Uterus (tissue), 2 donors: Measurements from ENCODE around the gene GPRIN2.

Experiments used
- POLR2A ChIP-seq, 2 donors: fragments of 450-650 bp; IDR thresholded peaks; one replicate each; pipeline ENCODE4 v1.6.1; 2016; ENCODE audit warnings: antibody characterized with exemption in 2 of 2, mild to moderate bottlenecking in 1 of 2, moderate library complexity in 1 of 2
- TF ChIP-seq, protein P1 (sequence below), 4 experiments: fragments of 200-600 bp in 2 of 4; fragments of 450-650 bp in 2 of 4; sonication (generic) in 2 of 4; IDR thresholded peaks; one replicate each; pipeline ENCODE4 v1.5.1; 2016 to 2019; ENCODE audit warnings: antibody characterized with exemption in 4 of 4, mild to moderate bottlenecking in 2 of 4, moderate library complexity in 1 of 4

- TF ChIP-seq, protein P1, sequence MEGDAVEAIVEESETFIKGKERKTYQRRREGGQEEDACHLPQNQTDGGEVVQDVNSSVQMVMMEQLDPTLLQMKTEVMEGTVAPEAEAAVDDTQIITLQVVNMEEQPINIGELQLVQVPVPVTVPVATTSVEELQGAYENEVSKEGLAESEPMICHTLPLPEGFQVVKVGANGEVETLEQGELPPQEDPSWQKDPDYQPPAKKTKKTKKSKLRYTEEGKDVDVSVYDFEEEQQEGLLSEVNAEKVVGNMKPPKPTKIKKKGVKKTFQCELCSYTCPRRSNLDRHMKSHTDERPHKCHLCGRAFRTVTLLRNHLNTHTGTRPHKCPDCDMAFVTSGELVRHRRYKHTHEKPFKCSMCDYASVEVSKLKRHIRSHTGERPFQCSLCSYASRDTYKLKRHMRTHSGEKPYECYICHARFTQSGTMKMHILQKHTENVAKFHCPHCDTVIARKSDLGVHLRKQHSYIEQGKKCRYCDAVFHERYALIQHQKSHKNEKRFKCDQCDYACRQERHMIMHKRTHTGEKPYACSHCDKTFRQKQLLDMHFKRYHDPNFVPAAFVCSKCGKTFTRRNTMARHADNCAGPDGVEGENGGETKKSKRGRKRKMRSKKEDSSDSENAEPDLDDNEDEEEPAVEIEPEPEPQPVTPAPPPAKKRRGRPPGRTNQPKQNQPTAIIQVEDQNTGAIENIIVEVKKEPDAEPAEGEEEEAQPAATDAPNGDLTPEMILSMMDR (IDR thresholded peaks at IDR 0.05): no peak
- TF ChIP-seq POLR2A (IDR thresholded peaks at IDR 0.05): no peak
These were observed 35.5 kb downstream of the GPRIN2 start for GRCh38 chr10:46520941-46521340.
